ENCODE results near the gene UBR7.
"Not testable (repeated sequence)": the region's sequence is repeated elsewhere in the genome, so short reads cannot be mapped to it uniquely, and the experiment has no call there.

Gene UBR7

DNA sequence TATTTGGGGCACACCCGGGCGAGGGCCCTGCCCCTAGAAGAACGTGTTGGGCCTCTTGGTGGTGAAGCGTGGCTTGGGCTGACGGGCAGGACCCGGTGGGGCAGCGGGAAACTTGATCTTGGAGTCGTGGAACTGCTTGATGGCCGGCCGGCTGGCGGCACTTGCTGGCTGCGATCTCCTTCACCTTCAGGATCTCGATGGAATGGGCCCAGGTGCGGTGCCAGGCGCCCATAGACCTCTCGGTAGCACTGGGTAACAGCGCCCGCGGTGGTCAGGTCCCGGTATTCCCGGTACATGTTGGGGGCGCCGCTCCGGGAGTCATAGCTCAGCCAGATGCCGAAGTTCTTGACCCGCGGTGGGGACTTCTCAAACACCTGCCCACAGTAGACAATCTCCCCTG lies 16.5 kb downstream of the UBR7 start:
- DNase-seq (ENCODE audit: insufficient read length, low spot score) = no peak
- TF ChIP-seq SPI1 (IDR thresholded peaks at IDR 0.05; ENCODE audit: low read depth, low read length) = no peak
- TF ChIP-seq PAX5 (IDR thresholded peaks at IDR 0.05; ENCODE audit: insufficient read depth, low read length, severe bottlenecking) = no peak
- no peak for TF ChIP-seq POU2F2 (IDR thresholded peaks at IDR 0.05; ENCODE audit: low read depth, low read length)
- no peak for TF ChIP-seq POLR2AphosphoS5 (IDR thresholded peaks at IDR 0.05; ENCODE audit: low read depth, low read length)
- TF ChIP-seq POLR2A (IDR thresholded peaks at IDR 0.05; ENCODE audit: low read depth, low read length) = no peak
- TF ChIP-seq TAF1 (IDR thresholded peaks at IDR 0.05; ENCODE audit: low read depth, low read length) = no peak
- FAIRE-seq = no peak

GRCh38 chr14:93228550-93228949 lies 21.5 kb downstream of the UBR7 start:
- no peak for TF ChIP-seq TAF1 (IDR thresholded peaks at IDR 0.05; ENCODE audit: low read depth, low read length)
- no peak for TF ChIP-seq POLR2A (IDR thresholded peaks at IDR 0.05; ENCODE audit: low read depth, low read length)
- no peak for TF ChIP-seq SPI1 (IDR thresholded peaks at IDR 0.05; ENCODE audit: low read depth, low read length)
- no peak for TF ChIP-seq POLR2AphosphoS5 (IDR thresholded peaks at IDR 0.05; ENCODE audit: low read depth, low read length)
- TF ChIP-seq POU2F2 (IDR thresholded peaks at IDR 0.05; ENCODE audit: low read depth, low read length) = no peak
- TF ChIP-seq PAX5 (IDR thresholded peaks at IDR 0.05; ENCODE audit: insufficient read depth, low read length, severe bottlenecking) = no peak
- FAIRE-seq (no peak), DNase-seq (ENCODE audit: insufficient read length, low spot score) (no peak)

DNA sequence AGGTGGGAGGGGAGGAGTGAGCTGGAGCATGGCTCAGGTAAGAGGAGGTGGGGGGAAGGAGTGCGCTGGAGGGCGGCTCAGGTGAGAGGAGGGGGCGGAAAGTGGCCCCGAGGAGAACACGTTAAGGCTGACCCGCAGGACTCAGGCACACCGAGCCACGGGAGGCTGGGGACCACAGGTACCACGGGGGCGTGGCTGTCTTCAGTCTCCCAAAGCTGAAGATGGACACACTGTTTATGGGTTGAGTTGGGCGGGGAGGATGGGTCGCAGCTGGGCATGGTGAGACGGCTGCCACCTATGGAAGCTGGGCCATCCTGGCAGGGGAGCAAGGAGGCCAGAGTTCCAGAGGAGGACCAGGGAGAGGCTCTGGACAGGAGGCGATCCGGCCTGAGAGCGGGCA lies 23.5 kb downstream of the UBR7 start:
- TF ChIP-seq POU2F2 (IDR thresholded peaks at IDR 0.05; ENCODE audit: low read depth, low read length) (no peak), SPI1 (IDR thresholded peaks at IDR 0.05; ENCODE audit: low read depth, low read length) (no peak), POLR2AphosphoS5 (IDR thresholded peaks at IDR 0.05; ENCODE audit: low read depth, low read length) (no peak), POLR2A (IDR thresholded peaks at IDR 0.05; ENCODE audit: low read depth, low read length) (no peak), PAX5 (IDR thresholded peaks at IDR 0.05; ENCODE audit: insufficient read depth, low read length, severe bottlenecking) (no peak), TAF1 (IDR thresholded peaks at IDR 0.05; ENCODE audit: low read depth, low read length) (no peak)
- FAIRE-seq = no peak
- DNase-seq (ENCODE audit: insufficient read length, low spot score) = no peak

- TF ChIP-seq POLR2AphosphoS5 (IDR thresholded peaks at IDR 0.05; ENCODE audit: low read depth, low read length) = no peak
- TF ChIP-seq PAX5 (IDR thresholded peaks at IDR 0.05; ENCODE audit: insufficient read depth, low read length, severe bottlenecking) = no peak
- TF ChIP-seq TAF1 (IDR thresholded peaks at IDR 0.05; ENCODE audit: low read depth, low read length) = no peak
- no peak for TF ChIP-seq SPI1 (IDR thresholded peaks at IDR 0.05; ENCODE audit: low read depth, low read length)
- DNase-seq (ENCODE audit: insufficient read length, low spot score) (no peak), FAIRE-seq (peak; percentile 54)
Measured at GRCh38 chr14:93231129-93231979, 24.3 kb downstream of the UBR7 start.

GRCh38 chr14:93232159-93232558 lies 25.1 kb downstream of the UBR7 start:
- no peak for TF ChIP-seq POLR2AphosphoS5 (IDR thresholded peaks at IDR 0.05; ENCODE audit: low read depth, low read length)
- no peak for DNase-seq (ENCODE audit: insufficient read length, low spot score)
- no peak for FAIRE-seq

GRCh38 chr14:93233078-93233477 lies 26.0 kb downstream of the UBR7 start:
- not testable (repeated sequence) for FAIRE-seq

GRCh38 chr14:93234798-93235197 lies 27.7 kb downstream of the UBR7 start:
- TF ChIP-seq PAX5 (IDR thresholded peaks at IDR 0.05; ENCODE audit: insufficient read depth, low read length, severe bottlenecking) = no peak
- no peak for TF ChIP-seq POLR2A (IDR thresholded peaks at IDR 0.05; ENCODE audit: low read depth, low read length)
- TF ChIP-seq TAF1 (IDR thresholded peaks at IDR 0.05; ENCODE audit: low read depth, low read length) = no peak
- TF ChIP-seq POLR2AphosphoS5 (IDR thresholded peaks at IDR 0.05; ENCODE audit: low read depth, low read length) = no peak
- no peak for TF ChIP-seq POU2F2 (IDR thresholded peaks at IDR 0.05; ENCODE audit: low read depth, low read length)
- TF ChIP-seq SPI1 (IDR thresholded peaks at IDR 0.05; ENCODE audit: low read depth, low read length) = no peak
- peak; percentile 26 for FAIRE-seq
- no peak for DNase-seq (ENCODE audit: insufficient read length, low spot score)

More at GRCh38 chr14:93233078-93233477, 26.0 kb downstream of the UBR7 start:
- not testable (repeated sequence) for DNase-seq (ENCODE audit: insufficient read length, low spot score)

DNA sequence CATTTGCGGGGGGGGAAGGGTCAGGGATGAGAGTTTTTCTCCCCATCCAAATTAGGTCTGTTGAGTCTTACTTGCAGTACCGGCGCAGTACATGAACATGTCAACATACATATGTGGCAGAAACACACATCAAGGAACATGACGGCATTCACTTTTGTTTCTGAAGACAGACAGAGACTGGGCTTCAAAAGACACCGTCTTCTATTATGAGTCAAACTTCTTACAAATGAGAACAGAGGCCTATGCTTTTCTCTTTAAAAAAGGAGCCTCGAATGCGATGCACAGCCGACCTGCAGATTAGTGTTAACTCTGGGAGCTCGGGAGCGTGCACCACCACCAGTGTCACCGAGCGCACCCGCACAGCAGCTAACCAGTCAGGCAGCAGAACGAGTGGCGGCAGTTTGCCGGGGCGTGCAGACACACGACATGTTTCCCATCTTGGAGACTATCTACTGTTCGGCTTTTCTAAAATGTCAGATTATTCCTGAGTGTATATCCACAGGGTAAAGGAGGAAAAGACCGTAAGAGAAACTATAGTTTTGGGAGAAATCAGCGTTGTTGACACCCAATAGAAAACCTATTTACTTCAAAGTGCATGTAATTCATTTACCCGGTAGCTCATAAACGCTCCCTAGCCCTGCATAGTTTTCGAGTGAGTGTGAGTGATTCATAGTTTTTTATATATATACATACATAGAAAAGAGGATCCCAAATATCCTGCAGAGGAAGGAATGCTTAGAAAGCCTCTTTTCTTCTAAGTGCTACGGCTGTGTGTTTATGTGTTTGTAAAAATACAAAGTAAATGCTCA lies 33.0 kb downstream of the UBR7 start:
- FAIRE-seq (no peak), DNase-seq (ENCODE audit: insufficient read length, low spot score) (no peak)
- no peak for TF ChIP-seq PAX5 (IDR thresholded peaks at IDR 0.05; ENCODE audit: insufficient read depth, low read length, severe bottlenecking)
- TF ChIP-seq SPI1 (IDR thresholded peaks at IDR 0.05; ENCODE audit: low read depth, low read length) = no peak

GRCh38 chr14:93240678-93241000 lies 33.6 kb downstream of the UBR7 start:
- TF ChIP-seq SPI1 (IDR thresholded peaks at IDR 0.05; ENCODE audit: low read depth, low read length) (no peak), POLR2A (IDR thresholded peaks at IDR 0.05; ENCODE audit: low read depth, low read length) (no peak), POLR2AphosphoS5 (IDR thresholded peaks at IDR 0.05; ENCODE audit: low read depth, low read length) (no peak), PAX5 (IDR thresholded peaks at IDR 0.05; ENCODE audit: insufficient read depth, low read length, severe bottlenecking) (no peak), TAF1 (IDR thresholded peaks at IDR 0.05; ENCODE audit: low read depth, low read length) (no peak), POU2F2 (IDR thresholded peaks at IDR 0.05; ENCODE audit: low read depth, low read length) (no peak)
- no peak for DNase-seq (ENCODE audit: insufficient read length, low spot score)
- FAIRE-seq = no peak

- DNase-seq (ENCODE audit: insufficient read length, low spot score) (no peak), FAIRE-seq (peak; percentile 43)
- TF ChIP-seq POLR2A (IDR thresholded peaks at IDR 0.05; ENCODE audit: low read depth, low read length) (no peak), POU2F2 (IDR thresholded peaks at IDR 0.05; ENCODE audit: low read depth, low read length) (no peak), PAX5 (IDR thresholded peaks at IDR 0.05; ENCODE audit: insufficient read depth, low read length, severe bottlenecking) (no peak), SPI1 (IDR thresholded peaks at IDR 0.05; ENCODE audit: low read depth, low read length) (no peak), POLR2AphosphoS5 (IDR thresholded peaks at IDR 0.05; ENCODE audit: low read depth, low read length) (no peak), TAF1 (IDR thresholded peaks at IDR 0.05; ENCODE audit: low read depth, low read length) (no peak)
Measured at GRCh38 chr14:93245764-93246420, 38.8 kb downstream of the UBR7 start.
